T-helper 17 cell (primary cell): ENCODE results near the gene GLT8D1. TPM values are rescaled to one million over a fixed set of nuclear protein-coding genes. Genes with fewer than 3 reads are reported as not detected.

Source experiments
- ATAC-seq: fragments of 150-1000 bp; cut with Tn5 transposase; 2 replicates; pipeline ENCODE4 v1.10.0; 2021; ENCODE audit warnings: mild to moderate bottlenecking, moderate library complexity
- DNase-seq, 3 donors: peaks; one replicate each; pipeline versions ENCODE4 v3.0.0 to v3.0.0-alpha.2; 2020 to 2021
- H3K9me3 ChIP-seq: one replicate; pipeline ENCODE4 v1.7.0; 2013; ENCODE audit warnings: low read length, mild to moderate bottlenecking; ENCODE audit not compliant: control insufficient read depth, poor library complexity, severe bottlenecking
- H3K27ac Mint-ChIP-seq: one replicate; pipeline ENCODE4 v1.8.0; 2022; ENCODE audit warnings: mild to moderate bottlenecking, moderate library complexity, mixed read lengths
- H3K27me3 Mint-ChIP-seq: one replicate; pipeline ENCODE4 v1.8.0; 2022; ENCODE audit warnings: mixed read lengths
- H3K36me3 Mint-ChIP-seq: one replicate; pipeline ENCODE4 v1.8.0; 2022; ENCODE audit warnings: low read depth, mixed read lengths
- H3K4me1 Mint-ChIP-seq: one replicate; pipeline ENCODE4 v1.8.0; 2022; ENCODE audit warnings: mild to moderate bottlenecking, mixed read lengths
- H3K4me3 Mint-ChIP-seq: one replicate; pipeline ENCODE4 v1.8.0; 2022; ENCODE audit warnings: mild to moderate bottlenecking, moderate library complexity, mixed read lengths
- total RNA-seq, 4 donors: library from RNA in 2 of 4; stranded (reverse) in 2 of 4; gene quantifications; one replicate each; pipeline ENCODE4 v1.2.3 and lab custom pipeline; 2022 to 2026

Gene GLT8D1
- total RNA-seq, 2 donors from 2014 or later: 18.9 to 23.0 TPM

DNA sequence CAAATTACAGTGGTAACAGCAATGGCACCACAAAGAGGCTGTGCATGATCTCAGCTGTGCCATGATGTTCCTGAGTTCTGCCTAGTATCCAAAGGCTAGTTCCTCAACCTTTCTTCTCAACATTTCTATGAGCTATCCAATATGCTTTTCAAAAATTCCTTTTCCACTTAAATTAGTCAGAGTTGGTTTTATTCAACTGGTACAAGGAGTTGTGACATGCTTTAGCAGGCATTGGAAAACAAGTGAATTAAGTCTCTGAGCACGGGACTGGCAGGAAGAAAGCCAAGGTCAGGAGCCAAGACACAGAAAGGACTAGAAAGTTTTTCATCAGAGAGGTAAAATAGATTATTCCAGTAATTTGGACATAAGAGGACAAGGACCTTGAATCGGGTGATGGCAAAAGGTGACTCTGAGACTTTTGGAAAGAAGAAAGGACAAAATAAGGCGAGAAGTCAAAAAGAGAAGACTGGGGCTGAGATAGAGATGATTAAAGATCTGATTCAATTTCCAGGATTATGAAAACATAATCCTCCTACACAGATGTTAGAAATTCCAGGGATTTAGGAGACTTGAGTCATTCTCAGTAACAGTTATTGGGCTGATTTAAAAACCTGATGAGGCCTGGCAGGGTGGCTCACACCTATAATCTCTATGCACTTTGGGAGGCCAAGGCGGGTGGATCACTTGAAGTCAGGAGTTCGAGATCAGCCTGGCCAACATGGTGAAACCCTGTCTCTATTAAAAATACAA lies 56.0 kb downstream of the GLT8D1 start:
- Mint-ChIP-seq H3K4me3 (no peak overlapping the region), H3K4me1 (peaks cover 5% of the 10 kb centered on the region), H3K27me3 (no peaks in the 10 kb centered on the region), H3K36me3 (peaks cover 17% of the 10 kb centered on the region), H3K27ac (peak overlapping the region; percentile 67)
- H3K9me3 ChIP-seq: no peaks in the 10 kb centered on the region
- DNase-seq (no peak), ATAC-seq (no peak)

DNA sequence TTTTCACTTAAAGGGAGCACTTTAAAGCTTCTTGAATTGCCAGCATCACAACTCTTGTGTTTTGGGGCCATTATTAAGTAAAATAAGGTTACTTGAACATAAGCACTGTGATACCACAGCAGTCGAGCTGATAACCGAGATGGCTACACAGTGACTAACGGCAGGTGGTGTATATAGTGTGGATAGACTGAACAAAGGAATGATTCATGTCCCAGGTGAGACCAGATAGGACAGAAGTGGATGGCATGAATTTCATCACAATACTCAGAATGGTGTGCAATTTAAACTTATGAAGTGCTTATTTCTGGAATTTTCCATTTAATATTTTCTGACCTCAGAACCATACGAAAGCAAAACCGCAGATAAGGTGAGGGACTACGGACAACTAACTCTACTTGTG lies 60.0 kb downstream of the GLT8D1 start:
- DNase-seq: no peak
- H3K36me3 Mint-ChIP-seq: peaks cover 13% of the 10 kb centered on the region

More for the DNA sequence above, 60.0 kb downstream of the GLT8D1 start:
- no peak for ATAC-seq
- H3K27me3 Mint-ChIP-seq: no peaks in the 10 kb centered on the region
- H3K27ac Mint-ChIP-seq: peak overlapping the region; percentile 45
- no peaks in the 10 kb centered on the region for H3K9me3 ChIP-seq
- H3K4me1 Mint-ChIP-seq: peaks cover 5% of the 10 kb centered on the region
- no peak overlapping the region for H3K4me3 Mint-ChIP-seq

Other genes with a start within 250 kb of the GLT8D1 start
- 1 to 10 TPM; 1.7 to 4.9 TPM for gene STAB1, start 210.5 kb downstream of the GLT8D1 start, total RNA-seq
- 1 to 10 TPM; 2.3 to 2.5 TPM for gene NT5DC2, start 171.9 kb downstream of the GLT8D1 start, total RNA-seq
- 1 to 10 TPM; 4.9 to 8.0 TPM for gene UQCC5, start 169.2 kb downstream of the GLT8D1 start, total RNA-seq
- 10 to 100 TPM; 62.8 to 70.8 TPM for gene PBRM1, start 19.9 kb downstream of the GLT8D1 start, total RNA-seq
- 100 to 1,000 TPM; 109 to 117 TPM for gene GNL3, start 19.8 kb downstream of the GLT8D1 start, total RNA-seq
- 10 to 100 TPM; 62.6 to 63.7 TPM for gene SPCS1, start 315 bp upstream of the GLT8D1 start, total RNA-seq
- gene NEK4, start 65.1 kb upstream of the GLT8D1 start, total RNA-seq: 10 to 100 TPM in 1 of 2 donors, 1 to 10 TPM in 1; 7.3 to 14.7 TPM
- gene ITIH1, start 71.8 kb upstream of the GLT8D1 start, total RNA-seq: not detected
- gene ITIH3, start 89.0 kb upstream of the GLT8D1 start, total RNA-seq: not detected
- 10 to 100 TPM; 25.8 to 40.6 TPM for gene ITIH4, start 124.9 kb upstream of the GLT8D1 start, total RNA-seq
- 10 to 100 TPM; 12.3 to 16.0 TPM for gene MUSTN1, start 129.2 kb upstream of the GLT8D1 start, total RNA-seq
- gene STIMATE, start 191.8 kb upstream of the GLT8D1 start, total RNA-seq: 10 to 100 TPM; 41.1 to 42.6 TPM